Endothelial cell of umbilical vein (primary cell): Measurements from ENCODE around the gene C5AR2. TPM values are rescaled to one million over a fixed set of nuclear protein-coding genes. Genes with fewer than 3 reads are reported as not detected.
"Not testable (repeated sequence)": the region's sequence is repeated elsewhere in the genome, so short reads cannot be mapped to it uniquely, and the experiment has no call there.

ENCODE experiments used
- BruUV-seq: library from RNA; stranded (reverse); fragments of 400-500 nt; replicated peaks from 2 replicates; lab custom pipeline; 2021; lab: Mats Ljungman, UMichigan
- CTCF ChIA-PET: fragments of 300-600, 350-600 bp; sonication (Branson Sonifier 250); formaldehyde crosslinking; loops from one replicate; lab custom pipeline; 2021; ENCODE audit warnings: antibody characterized with exemption, inconsistent platforms; lab: Charles Lee
- POLR2A ChIA-PET: fragments of 300-600, 350-600 bp; sonication (Branson Sonifier 250); formaldehyde crosslinking; loops from one replicate; lab custom pipeline; 2021; ENCODE audit warnings: antibody characterized with exemption, inconsistent platforms; lab: Charles Lee
- DNase-seq: peaks from one replicate; pipeline ENCODE4 v3.0.0-alpha.2; 2011; ENCODE audit warnings: low read depth, low spot score
- FAIRE-seq: peaks from 2 replicates; lab custom pipeline; 2011; peaks lifted over from hg19 to GRCh38; lab: Jason Lieb, UNC
- H2AFZ ChIP-seq: 2 replicates; pipeline ENCODE4 v1.6.0; 2012; ENCODE audit warnings: low read depth, low read length, control low read depth, inconsistent platforms
- H3K27ac ChIP-seq: 2 replicates; pipeline ENCODE4 v1.5.1; 2011; ENCODE audit warnings: low read depth, mild to moderate bottlenecking, control low read depth, low read length, moderate library complexity; ENCODE audit not compliant: insufficient read depth
- H3K27me3 ChIP-seq, 2 experiments: 2 replicates each; pipeline versions ENCODE4 v1.6.0 to v1.6.1; 2011; ENCODE audit warnings: low read length in 2 of 2, mixed read lengths in 1 of 2; ENCODE audit not compliant: control insufficient read depth in 2 of 2, insufficient read depth in 2 of 2
- H3K36me3 ChIP-seq, 2 experiments: 2 replicates in 1 of 2; 3 replicates in 1 of 2; pipeline ENCODE4 v1.5.1; 2011; ENCODE audit warnings: low read length in 2 of 2, mild to moderate bottlenecking in 1 of 2, moderate library complexity in 1 of 2; ENCODE audit not compliant: control insufficient read depth in 2 of 2, insufficient read depth in 2 of 2; ENCODE audit errors: extremely low read depth in 1 of 2
- H3K4me1 ChIP-seq: 3 replicates; pipeline ENCODE4 v1.5.1; 2011; ENCODE audit warnings: mild to moderate bottlenecking, low read length; ENCODE audit not compliant: control insufficient read depth, insufficient read depth; ENCODE audit errors: extremely low read depth
- H3K4me2 ChIP-seq: 2 replicates; pipeline ENCODE4 v1.6.1; 2011; ENCODE audit warnings: low read length, control low read depth, mixed read lengths; ENCODE audit not compliant: insufficient read depth
- H3K4me3 ChIP-seq, 3 experiments: fragments of 200-600 bp in 1 of 3; sonication (generic), shearing (Covaris generic) in 1 of 3; replicated peaks in 1 of 3; 2 replicates each; pipeline ENCODE4 v1.5.1; 2011 to 2016; ENCODE audit warnings: control low read depth in 3 of 3, low read length in 3 of 3, mild to moderate bottlenecking in 2 of 3, inconsistent platforms in 1 of 3, low read depth in 1 of 3, moderate library complexity in 1 of 3; ENCODE audit not compliant: insufficient read depth in 1 of 3
- H3K79me2 ChIP-seq: 2 replicates; pipeline ENCODE4 v1.6.0; 2012; ENCODE audit warnings: low read length, inconsistent platforms; ENCODE audit not compliant: control insufficient read depth, insufficient read depth
- H3K9ac ChIP-seq: replicated peaks from 2 replicates; pipeline ENCODE3; 2011; ENCODE audit warnings: low read length, control low read depth; ENCODE audit not compliant: insufficient read depth; ENCODE audit errors: extremely low read depth
- H3K9me1 ChIP-seq: replicated peaks from 3 replicates; pipeline ENCODE4 v1.6.0; 2011; ENCODE audit warnings: mild to moderate bottlenecking, low read length; ENCODE audit not compliant: control insufficient read depth, insufficient read depth; ENCODE audit errors: extremely low read depth
- H3K9me3 ChIP-seq: replicated peaks from 2 replicates; pipeline ENCODE4 v1.5.1; 2012; ENCODE audit warnings: low read length, inconsistent platforms; ENCODE audit not compliant: control insufficient read depth, insufficient read depth
- H4K20me1 ChIP-seq: replicated peaks from 2 replicates; pipeline ENCODE3; 2011; ENCODE audit warnings: mild to moderate bottlenecking, low read length; ENCODE audit not compliant: control insufficient read depth, insufficient read depth; ENCODE audit errors: extremely low read depth
- CTCF ChIP-seq, 2 donors: IDR thresholded peaks; 1 replicate in 1 of 2; 2 replicates in 1 of 2; pipeline ENCODE4 v1.5.1; 2011; ENCODE audit warnings: low read length in 2 of 2, mild to moderate bottlenecking in 2 of 2, moderate library complexity in 2 of 2, control low read depth in 1 of 2, inconsistent platforms in 1 of 2, low read depth in 1 of 2; ENCODE audit not compliant: insufficient read depth in 1 of 2; ENCODE audit errors: extremely low read depth in 1 of 2
- EZH2 ChIP-seq: IDR thresholded peaks from 2 replicates; pipeline ENCODE4 v1.6.1; 2012; ENCODE audit warnings: borderline replicate concordance, low read depth, mild to moderate bottlenecking, moderate library complexity, low read length, inconsistent platforms; ENCODE audit not compliant: severe bottlenecking
- FOS ChIP-seq: IDR thresholded peaks from 2 replicates; pipeline ENCODE4 v1.6.1; 2011; ENCODE audit warnings: mild to moderate bottlenecking, low read length, moderate library complexity, borderline replicate concordance; ENCODE audit not compliant: insufficient read depth
- GATA2 ChIP-seq: IDR thresholded peaks from 2 replicates; pipeline ENCODE4 v1.7.0; 2011; ENCODE audit warnings: low read depth, mild to moderate bottlenecking, moderate library complexity, mixed read lengths, low read length; ENCODE audit not compliant: insufficient read length, insufficient read depth
- JUN ChIP-seq: IDR thresholded peaks from 2 replicates; pipeline ENCODE4 v1.6.1; 2011; ENCODE audit warnings: borderline replicate concordance, low read depth; ENCODE audit not compliant: insufficient read length, insufficient read depth
- MAX ChIP-seq: IDR thresholded peaks from 2 replicates; pipeline ENCODE4 v1.6.1; 2011; ENCODE audit not compliant: insufficient read depth, insufficient read length
- MYC ChIP-seq: IDR thresholded peaks from one replicate; pipeline ENCODE4 v1.6.1; 2011; ENCODE audit warnings: mild to moderate bottlenecking, low read depth, low read length
- POLR2A ChIP-seq: IDR thresholded peaks from 2 replicates; pipeline ENCODE4 v1.6.1; 2012; ENCODE audit warnings: low read depth, mild to moderate bottlenecking, control low read depth, low read length
- POLR2AphosphoS5 ChIP-seq: IDR thresholded peaks from 2 replicates; pipeline ENCODE4 v1.6.1; 2012; ENCODE audit warnings: low read depth, mild to moderate bottlenecking, control low read depth, low read length, moderate library complexity; ENCODE audit not compliant: insufficient read depth
- dilution Hi-C: fragments of 300-500 bp; cut with MboI; formaldehyde crosslinking; loops from one replicate; pipeline ENCODE4 v1.15.0; 2019; ENCODE audit warnings: low sequenced_read_pairs; ENCODE audit not compliant: extremely low pct_ligation_motif_present
- intact Hi-C: fragments of 100-400 bp; cut with micrococcal nuclease; formaldehyde crosslinking; loops from one replicate; pipeline ENCODE4 v1.10.0; 2022
- polyA plus RNA-seq, 4 experiments: library from polyadenylated mRNA; depleted of rRNA in 3 of 4; stranded (reverse) in 3 of 4; unstranded in 1 of 4; fragments of >200 nt; gene quantifications; 2 replicates each; pipeline versions ENCODE4 v1.2.1 to v1.2.3, GENCODE V29; 2011 to 2012; ENCODE audit warnings: missing spikeins in 1 of 4
- total RNA-seq: library from RNA; stranded (reverse); gene quantifications from 2 replicates; pipeline ENCODE4 v1.2.3, GENCODE V29; 2021

Gene C5AR2
- total and polyA plus RNA-seq, 2 donors (not counting 3 experiments of a cell fraction or from before 2014, with no cell fraction given) = not detected

DNA sequence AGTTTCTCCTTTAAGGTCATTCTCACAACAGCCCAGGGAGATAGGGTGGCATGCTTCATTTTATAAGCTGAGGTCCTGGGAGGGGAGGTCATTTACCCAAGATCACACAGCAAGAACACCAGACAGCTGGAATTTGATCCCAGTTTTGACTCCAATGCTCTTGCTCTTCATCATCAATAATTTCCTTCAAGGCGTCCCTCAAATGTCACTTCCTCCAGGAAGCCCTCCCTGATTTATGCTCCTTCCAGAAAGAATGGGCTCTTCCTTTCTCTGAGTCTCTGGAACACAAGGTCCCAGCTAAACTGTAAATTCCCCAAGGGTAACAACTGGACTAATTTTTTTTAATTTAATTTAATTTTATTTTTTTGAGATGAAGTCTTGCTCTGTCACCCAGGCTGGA is 12.4 kb downstream of the C5AR2 start:
- CTCF ChIA-PET = interaction anchor here (1.3 to 1.4 kb wide), 2 partner anchors 47 to 60 kb away, joined by 4 to 6 read pairs; no protein-coding TSS in a partner anchor
- Histone ChIP-seq H3K79me2 (no peaks in the 10 kb centered on the region), H3K27ac (no peak overlapping the region), H3K4me2 (no peak overlapping the region), H3K27me3 (no peaks in the 10 kb centered on the region), H3K9me3 (no peaks in the 10 kb centered on the region), H3K4me3 (no peak overlapping the region), H3K36me3 (no peaks in the 10 kb centered on the region), H3K9me1 (no peaks in the 10 kb centered on the region), H4K20me1 (no peaks in the 10 kb centered on the region), H3K4me1 (no peaks in the 10 kb centered on the region), H2AFZ (no peak overlapping the region), H3K9ac (no peak overlapping the region)
- BruUV-seq = no TSS peak
- dilution Hi-C loops = no loop called here
- FAIRE-seq = no peak
- TF ChIP-seq MYC (no peak), POLR2AphosphoS5 (no peak), POLR2A (no peak), FOS (no peak), MAX (no peak), CTCF (IDR thresholded peaks at IDR 0.05; ENCODE audit: extremely low read depth in 1 of 2, insufficient read depth in 1 of 2, low read depth in 1 of 2, low read length in 2 of 2) (no peak), JUN (no peak), GATA2 (no peak), EZH2 (no peak)
- POLR2A ChIA-PET = no interaction called here
- no peak for DNase-seq
- intact Hi-C loops = no loop called here

- H4K20me1 ChIP-seq, H3K27me3 ChIP-seq, FAIRE-seq, H3K36me3 ChIP-seq, H3K9ac ChIP-seq, POLR2A ChIA-PET, H3K9me3 ChIP-seq, DNase-seq, H3K9me1 ChIP-seq, H3K27ac ChIP-seq, H3K4me3 ChIP-seq, dilution Hi-C loops, H2AFZ ChIP-seq, BruUV-seq, H3K4me1 ChIP-seq, H3K4me2 ChIP-seq: not testable (repeated sequence)
- CTCF ChIA-PET = interaction anchor here (1.2 to 2.2 kb wide), 2 partner anchors 11 to 91 kb away, joined by 3 to 6 read pairs; no protein-coding TSS in a partner anchor
- peaks cover 10% of the 10 kb centered on the region for H3K79me2 ChIP-seq
- intact Hi-C loops = loop anchor here (5.0 kb wide), 2 partner anchors 74 to 266 kb away; partner anchors contain the start of gene INAFM1
These were observed 14.0 kb downstream of the C5AR2 start for GRCh38 chr19:47346024-47346423.
